Measurements from ENCODE around the gene CHAD.
"Not testable (repeated sequence)": the region's sequence is repeated elsewhere in the genome, so short reads cannot be mapped to it uniquely, and the experiment has no call there.

Gene CHAD

GRCh38 chr17:50425682-50426471 lies 42.8 kb downstream of the CHAD start, which contains the start of gene ACSF2:
Gene ACSF2 (plus strand): TSS chr17:50426218. CDS start chr17:50426262, 44 bp downstream.
- no peak for DNase-seq

GRCh38 chr17:50424996-50425681 lies 43.5 kb downstream of the CHAD start:
- no peak for DNase-seq

GRCh38 chr17:50424246-50424995 lies 44.3 kb downstream of the CHAD start:
- no peak for DNase-seq

GRCh38 chr17:50423553-50424159 lies 45.0 kb downstream of the CHAD start:
- no peak for DNase-seq

GRCh38 chr17:50422738-50423137 lies 45.9 kb downstream of the CHAD start:
- no peak for DNase-seq

GRCh38 chr17:50421308-50422051 lies 47.2 kb downstream of the CHAD start:
- DNase-seq, result no peak

GRCh38 chr17:50420419-50421112 lies 48.1 kb downstream of the CHAD start:
- no peak for DNase-seq

GRCh38 chr17:50419577-50419976 lies 49.1 kb downstream of the CHAD start:
- not testable (repeated sequence) for DNase-seq

GRCh38 chr17:50414808-50415207 lies 53.9 kb downstream of the CHAD start:
- DNase-seq, result no peak
